Mucosa of stomach (tissue), 1 donor: ENCODE results near the gene ZP1.
A peak's percentile ranks its signal among the peaks of the same experiment; 100 is the strongest.

Source experiments
- H3K27me3 ChIP-seq: one replicate; pipeline ENCODE4 v1.7.0; 2013; ENCODE audit warnings: mild to moderate bottlenecking, low read length; ENCODE audit not compliant: control insufficient read depth, insufficient read depth
- H3K36me3 ChIP-seq: one replicate; pipeline ENCODE4 v1.7.0; 2013; ENCODE audit warnings: low read length; ENCODE audit not compliant: control insufficient read depth, insufficient read depth
- H3K4me1 ChIP-seq: one replicate; pipeline ENCODE4 v1.7.0; 2013; ENCODE audit warnings: mild to moderate bottlenecking, low read length; ENCODE audit not compliant: control insufficient read depth, insufficient read depth
- H3K4me3 ChIP-seq: one replicate; pipeline ENCODE4 v1.7.0; 2013; ENCODE audit warnings: low read length
- H3K9ac ChIP-seq: one replicate; pipeline ENCODE4 v1.7.0; 2013; ENCODE audit warnings: mild to moderate bottlenecking, low read length, moderate library complexity
- H3K9me3 ChIP-seq: one replicate; pipeline ENCODE4 v1.7.0; 2013; ENCODE audit warnings: mild to moderate bottlenecking, low read length, moderate library complexity; ENCODE audit not compliant: control insufficient read depth
- donor health status: Pancreatic carcinoma.

The ZP1 gene

DNA sequence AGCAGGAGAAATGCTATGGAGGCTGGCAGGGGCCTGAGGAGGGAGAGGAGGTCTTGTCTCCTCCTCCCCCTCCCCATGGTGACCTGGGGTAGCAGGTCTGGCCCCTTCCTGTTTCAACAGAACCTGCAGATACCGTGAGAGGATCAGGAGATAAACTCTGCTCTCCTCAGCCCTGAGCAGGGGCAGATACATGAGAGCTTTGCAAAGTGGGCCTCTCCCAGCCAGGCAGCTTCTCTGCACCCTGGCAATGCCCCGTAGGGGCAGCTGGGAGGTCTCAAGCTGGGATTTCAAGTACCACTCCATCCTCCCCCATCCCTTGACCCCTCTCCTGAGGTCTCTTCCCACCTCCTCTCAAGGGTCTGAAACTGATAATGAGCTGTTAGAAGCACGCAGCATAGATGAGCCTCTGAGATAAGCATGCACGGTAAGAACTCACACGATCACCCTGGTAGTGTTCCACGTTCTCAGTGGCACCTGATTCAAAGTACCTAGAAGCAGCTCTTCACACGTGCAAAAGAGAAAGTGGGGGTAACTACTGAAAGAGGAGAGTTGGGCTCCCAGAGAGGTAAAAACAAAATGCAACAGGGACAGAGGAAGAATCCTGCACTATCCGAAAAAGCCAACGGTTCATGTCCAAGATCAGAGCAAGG is 30.4 kb upstream of the ZP1 start:
- Histone ChIP-seq H3K9me3 (no peaks in the 10 kb centered on the region), H3K36me3 (no peaks in the 10 kb centered on the region), H3K4me3 (no peak overlapping the region), H3K9ac (no peak overlapping the region), H3K4me1 (peaks cover 7% of the 10 kb centered on the region), H3K27me3 (no peaks in the 10 kb centered on the region)

DNA sequence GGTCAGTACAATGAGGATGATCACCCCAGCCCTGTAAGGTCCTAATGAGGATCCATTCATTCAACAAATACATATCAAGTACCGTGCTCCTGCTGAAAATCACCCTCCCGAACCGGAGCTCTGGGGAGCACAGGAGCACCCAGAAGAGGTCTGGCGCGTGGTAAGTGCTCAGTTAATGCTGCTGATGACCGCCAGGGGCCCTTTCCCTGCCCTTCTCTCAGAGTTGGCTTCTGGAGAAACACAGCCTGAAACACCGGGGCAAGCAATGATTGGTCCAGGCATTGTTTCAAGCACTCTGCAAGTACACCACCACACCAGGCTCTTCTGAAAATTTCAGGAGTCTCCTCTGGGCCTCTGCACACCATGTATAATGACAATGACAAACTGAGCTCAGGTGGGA is 29.2 kb upstream of the ZP1 start:
- Histone ChIP-seq H3K9ac (no peak overlapping the region), H3K9me3 (no peaks in the 10 kb centered on the region), H3K36me3 (no peaks in the 10 kb centered on the region), H3K4me3 (no peak overlapping the region), H3K4me1 (peaks cover 13% of the 10 kb centered on the region), H3K27me3 (no peaks in the 10 kb centered on the region)

DNA sequence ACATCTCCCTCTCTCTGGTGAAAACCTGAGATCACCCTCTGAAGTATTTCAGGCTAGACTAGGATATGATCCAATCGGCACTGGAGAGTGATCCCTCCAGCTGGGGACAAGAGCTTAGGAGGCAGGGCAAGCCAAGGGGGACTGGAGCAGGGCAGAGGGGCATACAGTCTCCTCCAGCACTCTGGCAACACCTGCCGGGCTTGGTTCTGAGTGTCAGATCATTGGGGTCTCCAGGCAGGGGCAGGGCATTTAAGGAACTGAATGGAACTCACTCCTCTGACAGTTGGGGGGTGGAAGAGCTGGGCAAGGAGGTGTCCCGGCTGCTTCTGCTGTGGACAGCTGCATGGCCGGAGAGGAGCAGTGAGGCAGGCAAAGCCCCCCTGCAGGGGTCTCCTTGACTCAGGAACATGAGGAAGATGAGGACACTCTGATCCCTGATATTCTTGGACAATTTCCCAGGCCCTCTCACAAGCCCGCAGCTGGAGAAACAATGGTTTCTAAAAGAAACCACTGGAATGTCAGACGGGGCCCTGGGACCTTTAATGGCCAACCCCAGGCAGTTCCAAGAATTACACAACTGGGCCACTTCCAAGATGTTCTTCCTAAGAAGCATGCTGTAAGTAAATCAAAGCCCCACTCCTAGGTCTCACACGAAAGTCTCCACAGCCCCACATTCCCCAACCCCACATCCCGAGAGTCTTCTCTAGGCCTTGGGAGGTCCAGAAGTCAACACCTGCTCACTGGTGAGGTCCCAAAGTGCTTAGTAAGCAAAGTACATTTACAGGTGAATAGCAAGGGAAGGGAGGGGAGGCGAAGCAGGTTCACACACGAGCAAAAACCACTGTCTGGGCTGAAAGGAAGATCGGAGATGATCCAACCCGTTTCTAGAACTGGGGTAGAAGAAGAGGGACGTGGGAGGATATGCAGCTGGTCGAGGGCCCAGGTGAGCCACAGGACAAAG is 26.6 kb upstream of the ZP1 start:
- Histone ChIP-seq H3K9ac (peak overlapping the region; percentile 80), H3K4me1 (peaks cover 32% of the 10 kb centered on the region)

DNA sequence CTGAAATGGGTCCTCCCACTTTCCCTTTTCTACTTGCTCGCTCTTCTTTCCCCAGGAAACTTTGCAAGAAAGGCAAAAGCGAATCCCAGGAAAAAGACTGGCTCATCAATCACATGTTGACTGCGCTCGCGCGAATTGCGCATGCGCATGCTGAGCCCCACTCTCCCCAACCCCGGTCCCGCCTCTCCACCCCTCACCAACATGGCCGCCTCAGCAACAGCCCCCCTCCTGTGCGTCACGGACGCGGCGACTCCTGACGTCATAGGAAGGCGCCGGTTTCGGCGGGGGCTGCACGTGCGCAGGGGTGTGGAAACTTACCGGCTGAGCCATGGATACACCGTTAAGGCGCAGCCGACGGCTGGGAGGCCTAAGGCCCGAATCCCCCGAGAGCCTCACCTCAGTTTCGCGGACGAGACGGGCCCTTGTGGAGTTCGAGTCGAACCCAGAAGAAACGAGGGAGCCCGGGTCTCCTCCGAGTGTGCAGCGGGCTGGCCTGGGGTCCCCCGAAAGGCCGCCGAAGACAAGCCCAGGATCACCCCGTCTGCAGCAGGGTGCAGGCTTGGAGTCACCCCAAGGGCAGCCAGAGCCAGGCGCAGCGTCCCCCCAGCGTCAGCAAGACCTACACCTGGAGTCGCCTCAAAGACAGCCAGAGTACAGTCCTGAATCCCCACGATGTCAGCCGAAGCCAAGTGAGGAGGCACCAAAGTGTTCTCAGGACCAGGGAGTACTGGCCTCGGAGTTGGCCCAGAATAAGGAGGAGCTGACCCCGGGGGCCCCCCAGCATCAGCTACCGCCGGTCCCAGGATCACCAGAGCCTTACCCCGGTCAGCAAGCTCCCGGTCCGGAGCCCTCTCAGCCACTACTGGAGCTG is 25.3 kb upstream of the ZP1 start, which contains the start of gene CCDC86:
Gene CCDC86 (plus strand): TSS at position 317 of the 871 bp plus-strand sequence. CDS start 12 bp downstream, at position 329.
- H3K4me1 ChIP-seq = peaks cover 32% of the 10 kb centered on the region
- H3K4me3 ChIP-seq = peak within 1 kb of the TSS; percentile 81
- peak within 1 kb of the TSS; percentile 80 for H3K9ac ChIP-seq
- no peaks in the 10 kb centered on the region for H3K27me3 ChIP-seq
- no peaks in the 10 kb centered on the region for H3K36me3 ChIP-seq
- H3K9me3 ChIP-seq = no peaks in the 10 kb centered on the region

More for the DNA sequence above, 26.6 kb upstream of the ZP1 start:
- Histone ChIP-seq H3K36me3 (no peaks in the 10 kb centered on the region), H3K9me3 (no peaks in the 10 kb centered on the region), H3K4me3 (peak overlapping the region; percentile 81), H3K27me3 (no peaks in the 10 kb centered on the region)

DNA sequence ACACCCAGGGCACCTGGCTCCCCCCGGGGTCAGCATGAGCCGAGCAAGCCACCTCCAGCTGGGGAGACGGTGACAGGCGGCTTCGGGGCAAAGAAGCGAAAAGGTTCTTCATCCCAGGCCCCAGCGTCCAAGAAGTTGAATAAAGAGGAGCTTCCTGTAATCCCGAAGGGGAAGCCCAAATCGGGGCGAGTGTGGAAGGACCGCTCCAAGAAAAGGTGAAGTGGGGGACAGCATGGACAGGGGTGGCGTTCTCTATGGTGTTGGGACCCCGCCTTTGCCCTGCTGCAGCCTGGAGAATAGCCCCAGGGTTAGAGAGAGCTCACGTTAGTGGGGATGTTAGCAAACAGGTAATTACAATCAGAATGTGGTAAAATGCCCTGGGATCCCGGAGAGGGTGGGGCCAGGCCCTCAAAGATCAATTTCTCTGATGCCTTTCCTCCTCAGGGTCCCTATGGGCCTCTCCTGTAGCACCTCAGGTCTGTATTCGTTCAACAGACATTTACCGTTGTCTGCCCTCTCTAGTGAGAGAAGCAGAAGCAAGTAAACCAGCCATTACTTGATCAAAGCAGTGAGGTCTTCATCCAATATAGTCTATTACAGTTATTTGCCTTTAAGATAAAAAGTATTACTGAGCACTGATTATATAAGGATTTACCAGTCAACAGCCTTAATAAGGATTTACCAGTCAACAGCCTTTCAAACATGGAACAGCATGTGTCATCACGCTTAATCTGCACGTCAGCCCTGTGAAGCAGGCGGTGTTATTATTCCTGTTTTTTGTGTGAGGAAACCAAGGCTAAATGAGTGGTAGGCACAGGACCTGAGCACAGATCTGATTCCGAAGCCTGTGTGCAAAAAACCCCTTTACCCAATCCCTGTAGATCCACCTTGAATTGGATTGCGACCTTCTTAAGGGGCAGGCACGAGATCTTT is 24.4 kb upstream of the ZP1 start:
- Histone ChIP-seq H3K36me3 (no peaks in the 10 kb centered on the region), H3K4me1 (peaks cover 32% of the 10 kb centered on the region), H3K4me3 (peak overlapping the region; percentile 81), H3K9ac (peak overlapping the region; percentile 80), H3K9me3 (no peaks in the 10 kb centered on the region), H3K27me3 (no peaks in the 10 kb centered on the region)

DNA sequence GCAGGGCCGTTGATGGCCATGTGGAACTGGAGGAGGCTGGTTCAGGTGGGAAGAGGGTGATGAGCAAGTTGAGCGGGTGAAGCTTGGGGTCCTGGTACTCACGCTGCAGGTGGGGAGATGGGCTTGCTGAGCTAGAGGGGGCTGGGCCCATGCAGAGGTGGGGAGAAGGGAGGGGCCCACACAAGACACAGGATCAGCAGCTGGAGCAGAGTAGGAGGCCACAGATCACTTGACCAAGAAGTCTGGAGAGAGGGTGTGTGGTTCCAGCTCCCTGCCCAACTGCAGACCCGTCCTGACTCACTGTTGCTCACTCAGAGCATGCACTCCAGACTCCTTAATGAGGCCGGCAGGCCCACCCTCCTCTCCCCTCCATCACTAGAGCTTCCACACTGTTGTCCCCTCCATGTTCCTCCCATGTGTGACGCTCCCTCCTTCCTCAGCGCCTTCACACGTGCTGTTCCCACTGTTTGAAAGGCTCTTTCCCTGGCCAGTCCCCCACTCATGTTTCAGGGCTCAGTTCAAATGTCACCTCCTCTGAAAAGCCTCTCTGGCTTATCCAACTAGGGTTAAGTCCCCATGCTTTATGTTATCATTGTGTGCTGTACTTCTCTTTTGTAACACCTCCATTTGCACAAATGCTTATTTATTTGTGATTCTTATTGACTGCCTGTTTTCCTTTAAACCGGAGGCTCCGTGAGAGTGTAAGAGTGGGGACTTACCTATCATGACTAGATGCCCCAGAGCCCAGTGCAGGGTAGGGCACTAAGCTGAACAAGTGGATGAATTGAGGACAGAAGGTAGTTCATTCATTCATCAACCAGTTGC is 23.1 kb upstream of the ZP1 start:
- H3K9ac ChIP-seq = peak overlapping the region; percentile 80
- no peaks in the 10 kb centered on the region for H3K27me3 ChIP-seq
- no peak overlapping the region for H3K4me3 ChIP-seq
- peaks cover 32% of the 10 kb centered on the region for H3K4me1 ChIP-seq
- no peaks in the 10 kb centered on the region for H3K9me3 ChIP-seq
- peaks cover 3% of the 10 kb centered on the region for H3K36me3 ChIP-seq

DNA sequence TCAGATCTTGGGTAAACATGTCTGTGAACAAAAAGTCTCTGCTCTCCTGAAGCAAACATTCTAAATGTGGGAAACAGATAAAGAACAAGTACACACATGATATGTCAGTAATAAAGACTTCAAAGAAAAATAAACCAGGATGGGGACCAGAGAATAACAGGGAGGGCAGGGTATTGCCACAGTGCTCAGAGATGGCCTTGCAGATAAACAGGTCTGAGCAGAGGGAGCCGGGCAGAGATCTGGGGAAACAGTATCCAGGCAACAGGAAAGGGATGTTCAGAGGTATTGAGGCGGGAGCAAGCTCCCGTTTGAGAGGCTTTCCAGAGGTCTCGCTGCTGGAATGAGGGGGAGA is 22.5 kb upstream of the ZP1 start:
- H3K36me3 ChIP-seq = peaks cover 6% of the 10 kb centered on the region
- no peaks in the 10 kb centered on the region for H3K27me3 ChIP-seq
- H3K4me3 ChIP-seq = no peak overlapping the region
- no peak overlapping the region for H3K9ac ChIP-seq
- H3K4me1 ChIP-seq = peaks cover 32% of the 10 kb centered on the region
- no peaks in the 10 kb centered on the region for H3K9me3 ChIP-seq

DNA sequence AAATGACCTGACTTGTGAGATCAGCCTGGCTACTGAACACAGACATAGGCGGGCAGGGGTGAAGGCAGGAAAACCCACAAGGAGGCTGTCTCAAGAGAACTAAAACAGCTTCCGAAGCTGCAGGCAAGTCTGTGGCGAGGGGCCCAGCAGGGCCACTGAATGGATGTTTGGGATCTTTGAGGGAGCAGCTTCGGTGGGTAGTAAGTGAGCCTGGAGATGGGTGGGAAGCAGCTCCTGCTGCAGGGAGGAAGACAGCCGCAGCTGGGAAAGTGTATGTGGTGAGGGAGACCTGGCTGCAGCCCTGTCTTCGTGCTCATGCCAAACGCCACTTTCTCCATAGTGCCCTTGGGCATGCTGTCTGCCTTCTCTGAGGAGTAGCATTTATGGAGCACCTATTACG is 22.0 kb upstream of the ZP1 start:
- Histone ChIP-seq H3K36me3 (peaks cover 7% of the 10 kb centered on the region), H3K27me3 (no peaks in the 10 kb centered on the region), H3K9ac (no peak overlapping the region), H3K4me1 (peaks cover 32% of the 10 kb centered on the region), H3K9me3 (no peaks in the 10 kb centered on the region), H3K4me3 (no peak overlapping the region)

DNA sequence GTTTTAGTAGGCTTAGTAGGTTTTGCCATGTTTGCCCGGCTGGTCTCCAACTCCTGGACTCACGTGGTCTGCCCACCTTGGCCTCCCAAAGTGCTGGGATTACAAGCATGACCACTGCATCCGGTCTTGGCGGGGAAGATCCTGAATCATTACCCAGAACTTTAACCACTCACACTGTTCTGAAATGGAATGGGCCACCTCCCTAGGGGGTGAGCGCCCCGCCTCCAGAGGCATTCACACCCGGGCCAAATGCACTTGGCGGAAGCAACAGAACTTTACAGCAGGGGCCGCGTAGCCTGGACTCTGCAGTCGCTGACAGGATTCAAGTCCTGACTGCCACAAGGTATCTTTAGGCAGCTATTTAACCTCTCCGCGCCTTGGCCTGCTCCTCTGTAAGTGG is 20.1 kb upstream of the ZP1 start:
- H3K36me3 ChIP-seq = peaks cover 11% of the 10 kb centered on the region

DNA sequence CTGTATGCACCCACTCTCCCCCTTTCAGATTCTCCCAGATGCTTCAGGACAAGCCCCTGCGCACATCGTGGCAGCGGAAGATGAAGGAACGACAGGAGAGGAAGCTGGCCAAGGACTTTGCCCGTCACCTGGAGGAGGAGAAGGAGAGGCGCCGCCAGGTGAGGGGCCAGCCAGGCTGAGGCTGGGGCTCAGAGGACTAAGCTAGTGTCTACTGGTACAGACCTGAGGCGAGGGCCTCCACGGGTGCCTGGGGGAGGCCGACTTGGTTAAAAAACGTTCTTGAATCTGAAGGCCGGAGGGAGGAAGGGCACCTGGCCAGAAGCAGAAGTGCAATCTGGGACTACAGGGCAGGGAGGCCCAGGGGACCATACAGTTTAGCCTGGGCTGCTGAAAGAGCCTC is 19.4 kb upstream of the ZP1 start:
- Histone ChIP-seq H3K9me3 (no peaks in the 10 kb centered on the region), H3K4me1 (peaks cover 33% of the 10 kb centered on the region), H3K4me3 (no peak overlapping the region), H3K9ac (no peak overlapping the region), H3K27me3 (no peaks in the 10 kb centered on the region), H3K36me3 (peaks cover 11% of the 10 kb centered on the region)

More for the DNA sequence above, 20.1 kb upstream of the ZP1 start:
- no peaks in the 10 kb centered on the region for H3K27me3 ChIP-seq
- no peaks in the 10 kb centered on the region for H3K9me3 ChIP-seq
- no peak overlapping the region for H3K4me3 ChIP-seq
- no peak overlapping the region for H3K9ac ChIP-seq
- H3K4me1 ChIP-seq = peaks cover 35% of the 10 kb centered on the region
